A673 (cell line): ENCODE data around the gene GPA33. TPM values are rescaled to one million over a fixed set of nuclear protein-coding genes. Genes with fewer than 3 reads are reported as not detected.

Experiments used
- BruUV-seq: library from RNA; stranded (reverse); fragments of 400-500 nt; replicated peaks from 2 replicates; lab custom pipeline; 2021; lab: Mats Ljungman, UMichigan
- CTCF ChIA-PET: fragments of 300-600 bp; sonication (Branson Sonifier 250); formaldehyde crosslinking; loops from one replicate; lab custom pipeline; 2022; ENCODE audit warnings: antibody characterized with exemption; lab: Charles Lee
- POLR2A ChIA-PET: fragments of 300-600 bp; sonication (Branson Sonifier 250); formaldehyde crosslinking; loops from one replicate; lab custom pipeline; 2022; ENCODE audit warnings: antibody characterized with exemption; ENCODE audit not compliant: low non-redundant PET; lab: Charles Lee
- DNase-seq: peaks from one replicate; pipeline ENCODE4 v3.0.0-alpha.2; 2015; ENCODE audit warnings: low spot score
- H3K27ac ChIP-seq: fragments of 200-600 bp; sonication (generic); 2 replicates; pipeline ENCODE4 v1.5.1; 2016; ENCODE audit warnings: mixed run types, low read depth, mild to moderate bottlenecking, mixed read lengths, antibody characterized with exemption, low read length; ENCODE audit not compliant: poor library complexity, severe bottlenecking
- H3K27me3 ChIP-seq: fragments of 200-600 bp; sonication (generic); replicated peaks from 2 replicates; pipeline ENCODE4 v1.6.1; 2017; ENCODE audit warnings: mixed run types, low read depth, mild to moderate bottlenecking, mixed read lengths, antibody characterized with exemption, low read length; ENCODE audit not compliant: insufficient read depth, poor library complexity
- H3K36me3 ChIP-seq: fragments of 200-600 bp; sonication (generic); 2 replicates; pipeline ENCODE4 v1.6.1; 2016; ENCODE audit warnings: mixed run types, mild to moderate bottlenecking, mixed read lengths, antibody characterized with exemption, low read length; ENCODE audit not compliant: insufficient read depth, poor library complexity, severe bottlenecking
- H3K4me1 ChIP-seq: fragments of 200-600 bp; sonication (generic); 2 replicates; pipeline ENCODE4 v1.6.1; 2017; ENCODE audit warnings: mixed run types, mild to moderate bottlenecking, mixed read lengths, antibody characterized with exemption, low read length; ENCODE audit not compliant: insufficient read depth, poor library complexity, severe bottlenecking
- H3K4me3 ChIP-seq: fragments of 200-600 bp; sonication (generic); 2 replicates; pipeline ENCODE4 v1.5.1; 2016; ENCODE audit warnings: low read depth, mixed run types, mild to moderate bottlenecking, mixed read lengths, low read length; ENCODE audit not compliant: poor library complexity, severe bottlenecking
- H3K9me3 ChIP-seq: fragments of 200-600 bp; sonication (generic); 2 replicates; pipeline ENCODE4 v1.6.1; 2016; ENCODE audit warnings: mixed run types, low read depth, mild to moderate bottlenecking, mixed read lengths, antibody characterized with exemption, low read length; ENCODE audit not compliant: poor library complexity, severe bottlenecking
- CTCF ChIP-seq: fragments of 300-800, 200-600 bp; sonication (generic); conservative IDR thresholded peaks from 2 replicates; pipeline ENCODE4 v1.5.1; 2017; ENCODE audit warnings: low read depth, mild to moderate bottlenecking, antibody characterized with exemption, low read length, moderate library complexity, mixed read lengths
- EZH2 ChIP-seq: fragments of 200-600 bp; sonication (generic); IDR thresholded peaks from 2 replicates; pipeline ENCODE4 v1.6.1; 2017; ENCODE audit warnings: borderline replicate concordance, low read depth, mild to moderate bottlenecking, mixed read lengths, antibody characterized with exemption, low read length; ENCODE audit not compliant: poor library complexity, severe bottlenecking
- intact Hi-C: fragments of 100-400 bp; cut with micrococcal nuclease; formaldehyde crosslinking; loops from one replicate; pipeline ENCODE4 v1.10.0; 2022; ENCODE audit not compliant: unreplicated experiment
- total RNA-seq: library from RNA; stranded (reverse); gene quantifications from 2 replicates; pipeline ENCODE4 v1.2.3, GENCODE V29; 2021

GPA33 gene
- total RNA-seq, 1 experiment from 2014 or later, result not detected

DNA sequence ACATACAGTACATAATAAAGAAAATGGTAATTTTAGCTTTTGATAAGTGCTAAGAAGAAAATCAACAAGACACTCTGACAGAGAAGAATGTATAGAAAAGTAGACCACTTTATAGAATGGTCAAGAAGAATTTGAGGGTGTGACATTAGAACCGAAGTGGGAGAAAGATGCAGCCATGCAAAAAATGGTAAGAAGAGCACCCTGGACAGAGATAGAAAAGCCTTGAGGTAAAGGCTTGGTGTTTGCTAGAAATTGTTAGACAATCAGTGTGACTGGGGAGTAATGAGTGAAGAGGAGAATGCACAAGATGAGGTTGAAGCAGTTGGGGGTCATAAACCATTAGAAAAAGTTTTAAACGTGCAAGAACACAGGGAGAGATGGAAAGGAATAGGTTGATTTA is 77.6 kb downstream of the GPA33 start:
- POLR2A ChIA-PET, result no interaction called here
- no peak for DNase-seq
- Histone ChIP-seq H3K27me3 (peaks cover 64% of the 10 kb centered on the region), H3K27ac (no peak overlapping the region), H3K4me3 (no peak overlapping the region), H3K36me3 (no peaks in the 10 kb centered on the region), H3K9me3 (no peaks in the 10 kb centered on the region), H3K4me1 (no peaks in the 10 kb centered on the region)
- CTCF ChIA-PET, result no interaction called here
- intact Hi-C loops, result no loop called here
- no TSS peak for BruUV-seq
- TF ChIP-seq EZH2, result no peak
- TF ChIP-seq CTCF, result no peak

GRCh38 chr1:167011560-167012191 is 78.5 kb downstream of the GPA33 start:
- ChIA-PET POLR2A (no interaction called here), CTCF (no interaction called here)
- TF ChIP-seq CTCF, result no peak
- TF ChIP-seq EZH2, result no peak
- intact Hi-C loops, result no loop called here
- Histone ChIP-seq H3K4me1 (no peaks in the 10 kb centered on the region), H3K27ac (no peak overlapping the region), H3K27me3 (peaks cover 71% of the 10 kb centered on the region), H3K9me3 (no peaks in the 10 kb centered on the region), H3K4me3 (no peak overlapping the region), H3K36me3 (no peaks in the 10 kb centered on the region)
- BruUV-seq, result no TSS peak
- DNase-seq, result no peak

GRCh38 chr1:167003711-167004110 is 86.5 kb downstream of the GPA33 start:
- DNase-seq, result no peak
- H3K4me3 ChIP-seq, result no peak overlapping the region
- ChIA-PET POLR2A (no interaction called here), CTCF (no interaction called here)
- TF ChIP-seq EZH2, result no peak
- TF ChIP-seq CTCF, result no peak
- no peaks in the 10 kb centered on the region for H3K4me1 ChIP-seq
- H3K27ac ChIP-seq, result no peak overlapping the region
- H3K27me3 ChIP-seq, result peaks cover 42% of the 10 kb centered on the region
- H3K36me3 ChIP-seq, result no peaks in the 10 kb centered on the region
- H3K9me3 ChIP-seq, result no peaks in the 10 kb centered on the region
- BruUV-seq, result no TSS peak
- intact Hi-C loops, result no loop called here

Other genes starting within 250 kb of the GPA33 start
- gene TADA1, start 214.1 kb downstream of the GPA33 start, total RNA-seq, result 15.2 and 17.8 TPM in 2 replicates
- not detected in 2 replicates for gene ILDR2, start 114.8 kb downstream of the GPA33 start, total RNA-seq
- not detected in 2 replicates for gene MAEL, start 101.1 kb downstream of the GPA33 start, total RNA-seq
- gene STYXL2, start 3.7 kb upstream of the GPA33 start, total RNA-seq, result not detected in 2 replicates
- 25.0 and 28.3 TPM in 2 replicates for gene POU2F1, start 130.5 kb upstream of the GPA33 start, total RNA-seq